Lower leg skin (tissue), 3 donors: ENCODE results near the gene SLC6A12.

Source experiments
- CTCF ChIP-seq, 3 donors: fragments of 450-650 bp; IDR thresholded peaks; one replicate each; pipeline ENCODE4 v1.5.1; 2016; ENCODE audit warnings: antibody characterized with exemption in 3 of 3, mild to moderate bottlenecking in 3 of 3, moderate library complexity in 2 of 3
- POLR2A ChIP-seq, 2 donors: fragments of 450-650 bp; IDR thresholded peaks; one replicate each; pipeline ENCODE4 v1.6.1; 2016 to 2017; ENCODE audit warnings: antibody characterized with exemption in 2 of 2, mild to moderate bottlenecking in 1 of 2, moderate library complexity in 1 of 2

GRCh38 chr12:177980-178828 lies 35.8 kb downstream of the SLC6A12 start:
- TF ChIP-seq POLR2A (IDR thresholded peaks at IDR 0.05) (no peak), CTCF (IDR thresholded peaks at IDR 0.05) (no peak)
